ENCODE measurements around the gene VAV2. TPM values are rescaled to one million over a fixed set of nuclear protein-coding genes. Genes with fewer than 3 reads are reported as not detected.

VAV2 gene
- total RNA-seq, 1 donor from 2014 or later, result 24.4 TPM

DNA sequence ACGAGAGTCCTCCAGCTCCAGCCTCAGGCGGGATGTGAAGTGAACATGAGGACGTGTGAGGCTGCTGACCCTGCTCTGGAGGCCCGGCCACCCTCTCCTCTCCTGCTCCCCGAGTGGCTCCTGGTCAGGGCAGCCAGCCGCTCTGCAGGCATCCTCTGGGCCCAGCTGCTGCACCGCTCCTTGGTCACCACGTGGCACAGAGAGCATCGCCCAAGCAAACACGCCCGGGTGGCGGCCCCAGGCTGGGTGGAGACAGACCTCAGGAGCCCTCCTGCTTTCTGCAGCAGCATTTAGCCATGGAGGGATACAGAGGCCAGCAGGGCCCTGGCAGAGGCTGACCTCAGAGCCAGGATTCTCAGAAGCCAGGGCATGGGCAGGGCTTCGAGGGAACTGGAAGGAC, 184.3 kb downstream of the VAV2 start:
- Mint-ChIP-seq H3K36me3 (ENCODE audit: unreplicated experiment) (no peaks in the 10 kb centered on the region), H3K27ac (ENCODE audit: unreplicated experiment) (no peak overlapping the region), H3K4me3 (ENCODE audit: unreplicated experiment) (no peak overlapping the region), H3K4me1 (ENCODE audit: unreplicated experiment) (peaks cover 10% of the 10 kb centered on the region), H3K27me3 (ENCODE audit: unreplicated experiment) (no peaks in the 10 kb centered on the region), H3K9me3 (ENCODE audit: unreplicated experiment) (no peaks in the 10 kb centered on the region)
- DNase-seq (ENCODE audit: extremely low spot score, unreplicated experiment), result no peak
- TF ChIP-seq, protein P1, sequence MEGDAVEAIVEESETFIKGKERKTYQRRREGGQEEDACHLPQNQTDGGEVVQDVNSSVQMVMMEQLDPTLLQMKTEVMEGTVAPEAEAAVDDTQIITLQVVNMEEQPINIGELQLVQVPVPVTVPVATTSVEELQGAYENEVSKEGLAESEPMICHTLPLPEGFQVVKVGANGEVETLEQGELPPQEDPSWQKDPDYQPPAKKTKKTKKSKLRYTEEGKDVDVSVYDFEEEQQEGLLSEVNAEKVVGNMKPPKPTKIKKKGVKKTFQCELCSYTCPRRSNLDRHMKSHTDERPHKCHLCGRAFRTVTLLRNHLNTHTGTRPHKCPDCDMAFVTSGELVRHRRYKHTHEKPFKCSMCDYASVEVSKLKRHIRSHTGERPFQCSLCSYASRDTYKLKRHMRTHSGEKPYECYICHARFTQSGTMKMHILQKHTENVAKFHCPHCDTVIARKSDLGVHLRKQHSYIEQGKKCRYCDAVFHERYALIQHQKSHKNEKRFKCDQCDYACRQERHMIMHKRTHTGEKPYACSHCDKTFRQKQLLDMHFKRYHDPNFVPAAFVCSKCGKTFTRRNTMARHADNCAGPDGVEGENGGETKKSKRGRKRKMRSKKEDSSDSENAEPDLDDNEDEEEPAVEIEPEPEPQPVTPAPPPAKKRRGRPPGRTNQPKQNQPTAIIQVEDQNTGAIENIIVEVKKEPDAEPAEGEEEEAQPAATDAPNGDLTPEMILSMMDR (IDR thresholded peaks at IDR 0.05), result no peak

DNA sequence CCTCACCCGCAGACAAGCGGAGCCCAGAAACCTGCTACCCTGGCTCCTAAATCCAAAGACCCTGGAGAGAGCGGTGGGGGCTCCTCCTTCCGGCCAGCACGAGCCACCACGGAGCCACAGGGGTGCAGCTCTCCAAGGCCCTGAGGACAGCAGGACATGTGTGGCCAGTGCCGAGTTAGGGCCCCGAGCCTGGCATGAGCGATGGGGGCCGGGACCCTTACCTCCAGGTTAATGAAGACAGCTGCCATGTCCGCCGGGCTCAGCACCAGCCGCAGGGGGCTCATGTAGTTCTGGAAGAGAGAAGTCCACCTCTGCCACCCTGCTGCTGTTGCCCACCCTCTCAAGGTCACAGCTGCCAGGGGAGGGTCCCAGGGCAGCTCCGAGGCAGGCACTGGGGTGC, 185.1 kb downstream of the VAV2 start:
- DNase-seq (ENCODE audit: extremely low spot score, unreplicated experiment), result no peak
- H3K9me3 Mint-ChIP-seq (ENCODE audit: unreplicated experiment), result no peaks in the 10 kb centered on the region
- no peaks in the 10 kb centered on the region for H3K36me3 Mint-ChIP-seq (ENCODE audit: unreplicated experiment)
- H3K4me1 Mint-ChIP-seq (ENCODE audit: unreplicated experiment), result peaks cover 10% of the 10 kb centered on the region
- TF ChIP-seq, protein P1 (IDR thresholded peaks at IDR 0.05), result no peak
- no peak overlapping the region for H3K27ac Mint-ChIP-seq (ENCODE audit: unreplicated experiment)
- H3K4me3 Mint-ChIP-seq (ENCODE audit: unreplicated experiment), result no peak overlapping the region
- no peaks in the 10 kb centered on the region for H3K27me3 Mint-ChIP-seq (ENCODE audit: unreplicated experiment)

DNA sequence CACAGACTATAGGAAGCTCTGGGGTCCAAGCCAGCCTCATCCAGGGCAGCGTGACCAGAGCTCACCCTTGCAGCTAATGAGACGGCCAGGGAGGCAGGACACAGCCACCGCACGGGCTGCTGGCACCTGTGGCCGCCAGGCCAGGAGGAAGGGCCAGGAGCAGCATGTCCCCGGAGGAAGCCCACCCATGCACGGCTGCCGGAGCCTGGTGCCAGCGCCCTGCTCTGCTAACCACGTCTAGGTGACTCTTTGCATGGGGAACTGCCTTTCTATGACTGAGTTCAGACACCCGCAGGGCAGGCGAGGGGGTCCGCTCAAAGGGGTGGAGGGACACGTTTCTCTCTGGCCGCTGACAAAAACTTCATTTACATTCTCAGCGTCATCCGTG, 185.5 kb downstream of the VAV2 start:
- no peak for DNase-seq (ENCODE audit: extremely low spot score, unreplicated experiment)
- H3K27me3 Mint-ChIP-seq (ENCODE audit: unreplicated experiment), result no peaks in the 10 kb centered on the region
- peaks cover 10% of the 10 kb centered on the region for H3K4me1 Mint-ChIP-seq (ENCODE audit: unreplicated experiment)
- no peak overlapping the region for H3K27ac Mint-ChIP-seq (ENCODE audit: unreplicated experiment)
- H3K9me3 Mint-ChIP-seq (ENCODE audit: unreplicated experiment), result no peaks in the 10 kb centered on the region
- no peaks in the 10 kb centered on the region for H3K36me3 Mint-ChIP-seq (ENCODE audit: unreplicated experiment)
- no peak overlapping the region for H3K4me3 Mint-ChIP-seq (ENCODE audit: unreplicated experiment)
- TF ChIP-seq, protein P1 (IDR thresholded peaks at IDR 0.05), result no peak

DNA sequence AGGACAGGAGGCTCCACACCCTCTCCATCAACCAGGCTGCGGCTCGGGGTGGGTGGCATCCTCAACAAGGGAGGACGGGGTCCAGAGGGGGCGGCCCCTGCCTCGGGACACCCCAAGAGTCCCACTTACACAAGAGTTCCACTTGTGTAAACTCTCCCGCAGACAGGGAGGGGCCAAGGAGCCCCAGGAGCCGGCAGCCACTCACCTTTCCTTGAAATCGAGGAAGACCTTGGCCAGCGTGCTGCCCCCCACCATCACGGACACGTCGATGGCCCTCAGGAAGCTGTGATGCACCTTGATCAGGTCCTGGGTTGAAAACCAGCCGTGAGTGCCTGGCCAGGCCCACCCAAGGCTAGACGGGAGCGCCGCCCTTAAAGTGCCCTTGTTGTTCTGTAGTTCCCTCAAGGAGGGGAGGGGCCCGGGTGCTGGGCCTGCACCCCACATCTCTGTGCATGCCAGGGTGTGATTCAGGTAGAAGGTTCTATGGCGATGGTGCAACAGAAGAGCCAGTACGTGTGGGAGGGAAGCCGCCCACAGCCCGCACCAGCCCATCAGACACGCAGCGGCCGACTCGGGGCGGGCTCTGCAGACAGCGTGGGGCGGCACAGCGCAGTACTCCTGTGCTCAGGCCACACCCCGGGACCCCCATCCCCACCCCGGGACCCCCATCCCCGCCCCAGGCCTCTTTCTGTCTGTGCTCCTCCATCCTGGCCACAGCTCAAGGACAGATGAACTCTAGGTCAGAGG, 186.1 kb downstream of the VAV2 start:
- TF ChIP-seq, protein P1 (IDR thresholded peaks at IDR 0.05), result no peak
- no peaks in the 10 kb centered on the region for H3K27me3 Mint-ChIP-seq (ENCODE audit: unreplicated experiment)

DNA sequence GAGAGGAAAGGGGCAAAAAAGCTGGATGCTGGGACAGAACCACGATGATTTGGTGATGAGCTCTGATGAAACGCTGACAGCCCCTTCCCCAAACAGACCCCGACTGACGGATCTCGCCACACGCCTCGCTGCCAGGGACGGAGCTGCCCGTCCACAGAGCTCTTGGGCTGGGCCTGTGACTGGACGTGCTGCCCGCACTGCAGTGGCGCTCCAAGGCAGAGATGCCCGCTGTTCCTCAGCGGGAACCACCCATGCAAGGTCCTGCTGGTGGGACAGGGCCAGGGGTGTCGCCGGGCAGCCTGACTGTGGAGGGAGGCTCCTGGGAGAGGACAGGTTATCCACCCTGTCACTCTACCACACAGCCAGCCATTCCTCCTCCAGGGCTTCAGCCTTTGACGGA, 187.9 kb downstream of the VAV2 start:
- Mint-ChIP-seq H3K4me3 (ENCODE audit: unreplicated experiment) (no peak overlapping the region), H3K4me1 (ENCODE audit: unreplicated experiment) (peaks cover 10% of the 10 kb centered on the region), H3K36me3 (ENCODE audit: unreplicated experiment) (no peaks in the 10 kb centered on the region), H3K27ac (ENCODE audit: unreplicated experiment) (no peak overlapping the region), H3K27me3 (ENCODE audit: unreplicated experiment) (no peaks in the 10 kb centered on the region), H3K9me3 (ENCODE audit: unreplicated experiment) (no peaks in the 10 kb centered on the region)
- no peak for DNase-seq (ENCODE audit: extremely low spot score, unreplicated experiment)
- TF ChIP-seq, protein P1 (IDR thresholded peaks at IDR 0.05), result no peak

More for the DNA sequence above, 186.1 kb downstream of the VAV2 start:
- Mint-ChIP-seq H3K4me3 (ENCODE audit: unreplicated experiment) (no peak overlapping the region), H3K27ac (ENCODE audit: unreplicated experiment) (no peak overlapping the region), H3K4me1 (ENCODE audit: unreplicated experiment) (peaks cover 10% of the 10 kb centered on the region), H3K36me3 (ENCODE audit: unreplicated experiment) (no peaks in the 10 kb centered on the region), H3K9me3 (ENCODE audit: unreplicated experiment) (no peaks in the 10 kb centered on the region)
- DNase-seq (ENCODE audit: extremely low spot score, unreplicated experiment), result no peak
